ENCODE data around the gene TTC3.
A peak's percentile ranks its signal among the peaks of the same experiment; 100 is the strongest.

Gene TTC3

GRCh38 chr21:37072274-37072987 is 623 bp upstream of the TTC3 start:
- no peak for TF ChIP-seq CTCF (conservative IDR thresholded peaks at IDR 0.05)
- H3K27ac ChIP-seq, result peak overlapping the region; percentile 100

- TF ChIP-seq CTCF (conservative IDR thresholded peaks at IDR 0.05), result peak; percentile 28
These were observed 553 bp downstream of the TTC3 start for GRCh38 chr21:37073417-37074196.

GRCh38 chr21:37074197-37074510 is 1.1 kb downstream of the TTC3 start:
- H3K27ac ChIP-seq, result peak overlapping the region; percentile 100
- TF ChIP-seq CTCF (conservative IDR thresholded peaks at IDR 0.05), result no peak

More at GRCh38 chr21:37073417-37074196, 553 bp downstream of the TTC3 start:
- peak overlapping the region; percentile 100 for H3K27ac ChIP-seq

GRCh38 chr21:37074546-37074945 is 1.5 kb downstream of the TTC3 start:
- peak overlapping the region; percentile 100 for H3K27ac ChIP-seq
- no peak for TF ChIP-seq CTCF (conservative IDR thresholded peaks at IDR 0.05)

- H3K27ac ChIP-seq, result peak overlapping the region; percentile 100
- no peak for TF ChIP-seq CTCF (conservative IDR thresholded peaks at IDR 0.05)
These were observed 2.2 kb downstream of the TTC3 start for GRCh38 chr21:37075214-37075770.

- no peak overlapping the region for H3K27ac ChIP-seq
- no peak for TF ChIP-seq CTCF (conservative IDR thresholded peaks at IDR 0.05)
These were observed 3.2 kb downstream of the TTC3 start for GRCh38 chr21:37076087-37076850.

- TF ChIP-seq CTCF (conservative IDR thresholded peaks at IDR 0.05), result no peak
- H3K27ac ChIP-seq, result no peak overlapping the region
These were observed 4.3 kb downstream of the TTC3 start for GRCh38 chr21:37077403-37077802.
